ENCODE data around the gene UGT1A6.
A peak's percentile ranks its signal among the peaks of the same experiment; 100 is the strongest.

Gene UGT1A6

GRCh38 chr2:233700028-233700635 is 7.4 kb downstream of the UGT1A6 start:
- peak; percentile 56 for TF ChIP-seq GATA2 (IDR thresholded peaks at IDR 0.05; ENCODE audit: low read depth, low read length)
- TF ChIP-seq GATA3 (IDR thresholded peaks at IDR 0.05; ENCODE audit: low read depth, low read length) = peak; percentile 61

- peak; percentile 36; the same call in 1 of the 2 replicates for TF ChIP-seq GATA3 (IDR thresholded peaks at IDR 0.05; ENCODE audit: low read depth, low read length)
- TF ChIP-seq GATA2 (IDR thresholded peaks at IDR 0.05; ENCODE audit: low read depth, low read length) = no peak
Measured at GRCh38 chr2:233702238-233702637, 9.5 kb downstream of the UGT1A6 start.

GRCh38 chr2:233705911-233706506 is 13.3 kb downstream of the UGT1A6 start:
- TF ChIP-seq GATA3 (IDR thresholded peaks at IDR 0.05; ENCODE audit: low read depth, low read length) = no peak
- TF ChIP-seq GATA2 (IDR thresholded peaks at IDR 0.05; ENCODE audit: low read depth, low read length) = no peak

- TF ChIP-seq GATA2 (IDR thresholded peaks at IDR 0.05; ENCODE audit: low read depth, low read length) (no peak), GATA3 (IDR thresholded peaks at IDR 0.05; ENCODE audit: low read depth, low read length) (no peak)
Measured at GRCh38 chr2:233706720-233707119, 14.0 kb downstream of the UGT1A6 start.

GRCh38 chr2:233707940-233708644 is 15.4 kb downstream of the UGT1A6 start:
- TF ChIP-seq GATA2 (IDR thresholded peaks at IDR 0.05; ENCODE audit: low read depth, low read length) (no peak), GATA3 (IDR thresholded peaks at IDR 0.05; ENCODE audit: low read depth, low read length) (no peak)

- TF ChIP-seq GATA3 (IDR thresholded peaks at IDR 0.05; ENCODE audit: low read depth, low read length) (no peak), GATA2 (IDR thresholded peaks at IDR 0.05; ENCODE audit: low read depth, low read length) (no peak)
Measured at GRCh38 chr2:233708942-233709341, 16.3 kb downstream of the UGT1A6 start.

- TF ChIP-seq GATA2 (IDR thresholded peaks at IDR 0.05; ENCODE audit: low read depth, low read length) (no peak), GATA3 (IDR thresholded peaks at IDR 0.05; ENCODE audit: low read depth, low read length) (no peak)
Measured at GRCh38 chr2:233711312-233712008, 18.8 kb downstream of the UGT1A6 start.

- TF ChIP-seq GATA3 (IDR thresholded peaks at IDR 0.05; ENCODE audit: low read depth, low read length) (no peak), GATA2 (IDR thresholded peaks at IDR 0.05; ENCODE audit: low read depth, low read length) (no peak)
Measured at GRCh38 chr2:233712611-233713261, 20.0 kb downstream of the UGT1A6 start, which contains the start of gene UGT1A5. TSS of gene UGT1A5 (plus strand) at chr2:233712907. CDS start at chr2:233712992, 85 bp downstream.

- no peak for TF ChIP-seq GATA3 (IDR thresholded peaks at IDR 0.05; ENCODE audit: low read depth, low read length)
- TF ChIP-seq GATA2 (IDR thresholded peaks at IDR 0.05; ENCODE audit: low read depth, low read length) = no peak
Measured at GRCh38 chr2:233713262-233713615, 20.5 kb downstream of the UGT1A6 start.

GRCh38 chr2:233714121-233714520 is 21.4 kb downstream of the UGT1A6 start:
- TF ChIP-seq GATA2 (IDR thresholded peaks at IDR 0.05; ENCODE audit: low read depth, low read length) = no peak
- no peak for TF ChIP-seq GATA3 (IDR thresholded peaks at IDR 0.05; ENCODE audit: low read depth, low read length)

- TF ChIP-seq GATA3 (IDR thresholded peaks at IDR 0.05; ENCODE audit: low read depth, low read length) = no peak
- no peak for TF ChIP-seq GATA2 (IDR thresholded peaks at IDR 0.05; ENCODE audit: low read depth, low read length)
Measured at GRCh38 chr2:233718552-233718951, 25.9 kb downstream of the UGT1A6 start, which contains the start of gene UGT1A4. TSS of gene UGT1A4 (plus strand) at chr2:233718736. CDS start at chr2:233718821, 85 bp downstream.

GRCh38 chr2:233728723-233729301 is 36.1 kb downstream of the UGT1A6 start, which contains the start of gene UGT1A3:
TSS of gene UGT1A3 (plus strand) at chr2:233729042. CDS start at chr2:233729127, 85 bp downstream.
- TF ChIP-seq GATA2 (IDR thresholded peaks at IDR 0.05; ENCODE audit: low read depth, low read length) (no peak), GATA3 (IDR thresholded peaks at IDR 0.05; ENCODE audit: low read depth, low read length) (no peak)

GRCh38 chr2:233740870-233741269 is 48.2 kb downstream of the UGT1A6 start:
- no peak for TF ChIP-seq GATA3 (IDR thresholded peaks at IDR 0.05; ENCODE audit: low read depth, low read length)
- no peak for TF ChIP-seq GATA2 (IDR thresholded peaks at IDR 0.05; ENCODE audit: low read depth, low read length)

Measured in SH-SY5Y (cell line).